K562 (cell line): Measurements from ENCODE around the gene FUCA2. TPM values are rescaled to one million over a fixed set of nuclear protein-coding genes. Genes with fewer than 3 reads are reported as not detected.

Source experiments
- BRD4 ChIP-seq: fragments of 200-600 bp; sonication (generic); IDR thresholded peaks from 2 replicates; pipeline ENCODE4 v1.6.1; 2017; ENCODE audit warnings: inconsistent platforms
- CBX1 ChIP-seq: sonication (generic); IDR thresholded peaks from 2 replicates; pipeline ENCODE4 v1.6.1; 2016; ENCODE audit warnings: antibody characterized with exemption, low read depth, mild to moderate bottlenecking
- MAZ ChIP-seq, 2 experiments: fragments of 450-650 bp in 1 of 2; sonication (generic) in 1 of 2; formaldehyde crosslinking; IDR thresholded peaks in 1 of 2; conservative IDR thresholded peaks in 1 of 2; 2 replicates each; pipeline versions ENCODE4 v1.4.0 to v1.5.0; 2020; ENCODE audit warnings: mild to moderate bottlenecking in 1 of 2, missing genetic modification reagents in 1 of 2
- PRMT5 ChIP-seq: sonication (generic); formaldehyde crosslinking; IDR thresholded peaks from 2 replicates; pipeline ENCODE4 v1.5.0; 2020; ENCODE audit warnings: missing genetic modification reagents
- RB1 ChIP-seq: fragments of 450-650 bp; IDR thresholded peaks from 2 replicates; pipeline ENCODE4 v1.6.1; 2017; ENCODE audit warnings: low read depth, mild to moderate bottlenecking
- SMAD3 ChIP-seq: fragments of 450-650 bp; formaldehyde crosslinking; conservative IDR thresholded peaks from 2 replicates; pipeline ENCODE4 v1.4.0; 2020; ENCODE audit warnings: mild to moderate bottlenecking
- TAF9B ChIP-seq: fragments of 450-650 bp; IDR thresholded peaks from 2 replicates; pipeline ENCODE4 v1.6.1; 2018; ENCODE audit warnings: mild to moderate bottlenecking; ENCODE audit not compliant: partially characterized antibody
- TARDBP ChIP-seq: fragments of 450-650 bp; IDR thresholded peaks from 2 replicates; pipeline ENCODE4 v1.6.1; 2016
- TEAD1 ChIP-seq, 2 experiments: fragments of 450-650 bp in 1 of 2; sonication (generic) in 1 of 2; formaldehyde crosslinking; IDR thresholded peaks; 2 replicates each; pipeline versions ENCODE4 v1.4.0 to v1.8.0; 2020 to 2022; ENCODE audit warnings: mild to moderate bottlenecking in 2 of 2, missing genetic modification reagents in 1 of 2
- ZC3H4 ChIP-seq: sonication (generic); formaldehyde crosslinking; IDR thresholded peaks from 2 replicates; pipeline ENCODE4 v1.9.0; 2021; ENCODE audit warnings: missing genetic modification reagents, borderline replicate concordance
- ZNF3 ChIP-seq: fragments of 250-450 bp; sonication (Bioruptor Pico); IDR thresholded peaks from 2 replicates; pipeline ENCODE4 v1.5.0; 2021; ENCODE audit warnings: mild to moderate bottlenecking, moderate library complexity
- ZNF324 ChIP-seq: fragments of 250-450 bp; sonication (Bioruptor Pico); IDR thresholded peaks from 2 replicates; pipeline ENCODE4 v1.4.0; 2020; ENCODE audit warnings: mild to moderate bottlenecking
- ZNF695 ChIP-seq: fragments of 450-650 bp; formaldehyde crosslinking; IDR thresholded peaks from 2 replicates; pipeline ENCODE4 v1.4.0; 2020; ENCODE audit warnings: mild to moderate bottlenecking, moderate library complexity
- polyA plus RNA-seq, 8 experiments: library from polyadenylated mRNA; depleted of rRNA in 4 of 8; stranded (reverse) in 5 of 8; unstranded in 3 of 8; fragments of >200 nt; fragmentation: Nextera tagmentation in 2 of 8; fragmentation: Illumina TruSeq in 1 of 8; extraction: Ambion mirVana in 2 of 8; extraction: Trizol in 1 of 8; gene quantifications; 2 replicates each; pipeline versions ENCODE4 v1.2.1 to v1.2.3, GENCODE V29; 2011 to 2014; ENCODE audit warnings: inconsistent platforms in 1 of 8, missing spikeins in 1 of 8
- total RNA-seq, 7 experiments: library from RNA; depleted of rRNA in 6 of 7; stranded (reverse); fragments of >200 nt in 6 of 7; fragmentation: Illumina TruSeq in 2 of 7; extraction: Trizol in 2 of 7; gene quantifications; 2 replicates each; pipeline versions ENCODE4 v1.2.1 to v1.2.3, GENCODE V29; 2011 to 2021; ENCODE audit warnings: low replicate concordance in 1 of 7
- TF ChIP-seq, protein P1 (sequence below): sonication (generic); formaldehyde crosslinking; IDR thresholded peaks from 2 replicates; pipeline ENCODE4 v1.8.0; 2022; ENCODE audit warnings: mild to moderate bottlenecking, missing genetic modification reagents
- TF ChIP-seq, protein P2 (sequence below): fragments of 250-450 bp; sonication (Bioruptor Pico); IDR thresholded peaks from 2 replicates; pipeline ENCODE4 v1.8.0; 2021; ENCODE audit warnings: moderate library complexity, mild to moderate bottlenecking, inconsistent platforms
- TF ChIP-seq, protein P3 (sequence below): sonication (generic); formaldehyde crosslinking; IDR thresholded peaks from 2 replicates; pipeline ENCODE4 v1.4.0; 2020; ENCODE audit warnings: mild to moderate bottlenecking, missing genetic modification reagents
- TF ChIP-seq, protein P4 (sequence below): sonication (generic); formaldehyde crosslinking; IDR thresholded peaks from 2 replicates; pipeline ENCODE4 v1.8.0; 2022; ENCODE audit warnings: mild to moderate bottlenecking, missing genetic modification reagents, borderline replicate concordance

Gene FUCA2
- total and polyA plus RNA-seq, 9 of the 15 experiments (the other 6 are each of a cell fraction or from before 2014, with no cell fraction given): 20.6 to 112 (median 79.3) TPM

DNA sequence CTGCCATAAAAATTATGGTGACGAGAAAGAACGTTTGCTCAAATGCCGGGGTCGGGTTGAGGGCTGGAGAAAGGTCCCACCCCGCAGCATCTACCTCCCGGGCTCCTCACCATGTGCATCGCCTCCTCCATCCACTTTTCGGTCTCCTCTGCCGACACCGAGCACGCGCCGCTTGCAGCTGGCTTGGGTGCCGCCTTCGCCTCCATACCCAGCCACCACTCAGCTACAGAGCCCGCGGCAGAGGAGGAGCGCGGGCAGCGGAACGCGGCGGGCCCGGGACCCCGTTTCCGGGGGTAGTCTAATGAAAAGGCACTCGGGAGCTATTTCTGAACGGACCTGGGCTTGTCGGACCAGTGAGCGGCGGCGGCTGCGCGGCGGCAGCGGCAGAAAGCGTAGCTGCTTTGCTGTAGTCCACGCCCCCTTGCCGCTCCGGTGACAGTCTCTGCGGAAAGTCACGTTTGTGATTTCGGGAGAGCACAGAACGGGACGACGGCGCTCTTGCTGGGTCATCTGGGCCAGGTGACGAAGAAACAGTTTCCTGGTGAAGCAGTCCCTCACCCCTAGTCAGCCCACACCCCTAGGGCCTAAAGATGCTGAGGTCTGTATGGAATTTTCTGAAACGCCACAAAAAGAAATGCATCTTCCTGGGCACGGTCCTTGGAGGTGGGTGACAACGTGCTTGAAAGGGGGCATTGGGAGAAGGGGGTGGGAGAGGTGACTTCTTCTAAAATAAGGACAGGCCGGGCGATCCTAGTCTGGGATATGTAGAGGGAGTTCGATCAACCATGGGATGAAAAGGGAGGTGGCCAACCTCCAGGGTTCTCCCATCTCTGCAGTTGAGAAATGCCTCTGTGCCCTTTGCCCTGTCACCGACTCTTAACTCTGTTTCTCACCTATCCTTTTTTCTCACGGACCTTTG, 60.8 kb downstream of the FUCA2 start, which contains the start of the genes ADAT2 and PEX3 (continued):
- TF ChIP-seq BRD4 (0 out of 2 replicates have a peak, but pooled peaks have one; percentile 60), MAZ (CRISPR knock-in tag; conservative IDR thresholded peaks at IDR 0.05 in 1 of 2, IDR thresholded peaks at IDR 0.05 in 1 of 2) (peak; percentile 87 to 97), TEAD1 (CRISPR knock-in tag; IDR thresholded peaks at IDR 0.05) (peak in 1 of 2 experiments; percentile 85; a peak in 2 of 4 replicates), PRMT5 (CRISPR knock-in tag) (no peak), RB1 (peak; percentile 99), ZNF3 (CRISPR knock-in tag) (no peak), ZNF695 (CRISPR knock-in tag) (no peak), TAF9B (peak; percentile 97), TARDBP (peak; percentile 90; the same call in 1 of the 2 replicates), ZC3H4 (CRISPR knock-in tag) (no peak; the same call in 1 of the 2 replicates), SMAD3 (CRISPR knock-in tag) (peak; percentile 65), ZNF324 (CRISPR knock-in tag) (no peak), CBX1 (peak; percentile 99)
- TF ChIP-seq, protein P1, sequence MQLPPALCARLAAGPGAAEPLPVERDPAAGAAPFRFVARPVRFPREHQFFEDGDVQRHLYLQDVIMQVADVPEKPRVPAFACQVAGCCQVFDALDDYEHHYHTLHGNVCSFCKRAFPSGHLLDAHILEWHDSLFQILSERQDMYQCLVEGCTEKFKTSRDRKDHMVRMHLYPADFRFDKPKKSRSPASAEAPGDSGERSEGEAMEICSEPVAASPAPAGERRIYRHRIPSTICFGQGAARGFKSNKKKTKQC (CRISPR knock-in tag): peak; percentile 86; the same call in 1 of the 2 replicates
- TF ChIP-seq, protein P2, sequence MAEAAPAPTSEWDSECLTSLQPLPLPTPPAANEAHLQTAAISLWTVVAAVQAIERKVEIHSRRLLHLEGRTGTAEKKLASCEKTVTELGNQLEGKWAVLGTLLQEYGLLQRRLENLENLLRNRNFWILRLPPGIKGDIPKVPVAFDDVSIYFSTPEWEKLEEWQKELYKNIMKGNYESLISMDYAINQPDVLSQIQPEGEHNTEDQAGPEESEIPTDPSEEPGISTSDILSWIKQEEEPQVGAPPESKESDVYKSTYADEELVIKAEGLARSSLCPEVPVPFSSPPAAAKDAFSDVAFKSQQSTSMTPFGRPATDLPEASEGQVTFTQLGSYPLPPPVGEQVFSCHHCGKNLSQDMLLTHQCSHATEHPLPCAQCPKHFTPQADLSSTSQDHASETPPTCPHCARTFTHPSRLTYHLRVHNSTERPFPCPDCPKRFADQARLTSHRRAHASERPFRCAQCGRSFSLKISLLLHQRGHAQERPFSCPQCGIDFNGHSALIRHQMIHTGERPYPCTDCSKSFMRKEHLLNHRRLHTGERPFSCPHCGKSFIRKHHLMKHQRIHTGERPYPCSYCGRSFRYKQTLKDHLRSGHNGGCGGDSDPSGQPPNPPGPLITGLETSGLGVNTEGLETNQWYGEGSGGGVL: no peak
- TF ChIP-seq, protein P3, sequence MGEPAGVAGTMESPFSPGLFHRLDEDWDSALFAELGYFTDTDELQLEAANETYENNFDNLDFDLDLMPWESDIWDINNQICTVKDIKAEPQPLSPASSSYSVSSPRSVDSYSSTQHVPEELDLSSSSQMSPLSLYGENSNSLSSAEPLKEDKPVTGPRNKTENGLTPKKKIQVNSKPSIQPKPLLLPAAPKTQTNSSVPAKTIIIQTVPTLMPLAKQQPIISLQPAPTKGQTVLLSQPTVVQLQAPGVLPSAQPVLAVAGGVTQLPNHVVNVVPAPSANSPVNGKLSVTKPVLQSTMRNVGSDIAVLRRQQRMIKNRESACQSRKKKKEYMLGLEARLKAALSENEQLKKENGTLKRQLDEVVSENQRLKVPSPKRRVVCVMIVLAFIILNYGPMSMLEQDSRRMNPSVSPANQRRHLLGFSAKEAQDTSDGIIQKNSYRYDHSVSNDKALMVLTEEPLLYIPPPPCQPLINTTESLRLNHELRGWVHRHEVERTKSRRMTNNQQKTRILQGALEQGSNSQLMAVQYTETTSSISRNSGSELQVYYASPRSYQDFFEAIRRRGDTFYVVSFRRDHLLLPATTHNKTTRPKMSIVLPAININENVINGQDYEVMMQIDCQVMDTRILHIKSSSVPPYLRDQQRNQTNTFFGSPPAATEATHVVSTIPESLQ (CRISPR knock-in tag): peak; percentile 34; the same call in 1 of the 2 replicates
- TF ChIP-seq, protein P4, sequence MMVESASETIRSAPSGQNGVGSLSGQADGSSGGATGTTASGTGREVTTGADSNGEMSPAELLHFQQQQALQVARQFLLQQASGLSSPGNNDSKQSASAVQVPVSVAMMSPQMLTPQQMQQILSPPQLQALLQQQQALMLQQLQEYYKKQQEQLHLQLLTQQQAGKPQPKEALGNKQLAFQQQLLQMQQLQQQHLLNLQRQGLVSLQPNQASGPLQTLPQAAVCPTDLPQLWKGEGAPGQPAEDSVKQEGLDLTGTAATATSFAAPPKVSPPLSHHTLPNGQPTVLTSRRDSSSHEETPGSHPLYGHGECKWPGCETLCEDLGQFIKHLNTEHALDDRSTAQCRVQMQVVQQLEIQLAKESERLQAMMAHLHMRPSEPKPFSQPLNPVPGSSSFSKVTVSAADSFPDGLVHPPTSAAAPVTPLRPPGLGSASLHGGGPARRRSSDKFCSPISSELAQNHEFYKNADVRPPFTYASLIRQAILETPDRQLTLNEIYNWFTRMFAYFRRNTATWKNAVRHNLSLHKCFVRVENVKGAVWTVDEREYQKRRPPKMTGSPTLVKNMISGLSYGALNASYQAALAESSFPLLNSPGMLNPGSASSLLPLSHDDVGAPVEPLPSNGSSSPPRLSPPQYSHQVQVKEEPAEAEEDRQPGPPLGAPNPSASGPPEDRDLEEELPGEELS (CRISPR knock-in tag): peak; percentile 15; the same call in 1 of the 2 replicates
